Heart left ventricle (tissue), 16 donors: Measurements from ENCODE around the gene PGGHG. TPM values are rescaled to one million over a fixed set of nuclear protein-coding genes. Genes with fewer than 3 reads are reported as not detected.
A peak's percentile ranks its signal among the peaks of the same experiment; 100 is the strongest.

Experiments
- ATAC-seq, 4 donors: fragments of 200-7000 bp; cut with Tn5 transposase; one replicate each; pipeline ENCODE4 v1.9.1; 2020 to 2022; ENCODE audit warnings: moderate library complexity in 4 of 4, mild to moderate bottlenecking in 3 of 4, moderate number of reproducible peaks in 1 of 4
- DNase-seq, 5 donors: peaks; one replicate each; pipeline ENCODE4 v3.0.0-alpha.2; 2020
- H3K27ac ChIP-seq, 12 donors: fragments of 200-600 bp; sonication (generic) in 4 of 12; one replicate each; pipeline versions ENCODE4 v1.5.0 to v1.8.0; 2016 to 2022; ENCODE audit warnings: mild to moderate bottlenecking in 2 of 12
- H3K27me3 ChIP-seq, 9 donors: fragments of 200-600 bp; sonication (generic) in 2 of 9; one replicate each; pipeline versions ENCODE4 v1.5.1 to v1.8.0; 2016 to 2022; ENCODE audit warnings: mild to moderate bottlenecking in 3 of 9
- H3K36me3 ChIP-seq, 9 donors: fragments of 200-600 bp; sonication (generic) in 2 of 9; one replicate each; pipeline versions ENCODE4 v1.5.0 to v1.8.0; 2018 to 2022; ENCODE audit warnings: mild to moderate bottlenecking in 2 of 9
- H3K4me1 ChIP-seq, 12 donors: fragments of 200-600 bp; sonication (generic) in 4 of 12; one replicate each; pipeline versions ENCODE4 v1.5.0 to v1.8.0; 2016 to 2022; ENCODE audit warnings: mild to moderate bottlenecking in 3 of 12
- H3K4me3 ChIP-seq, 12 donors: fragments of 200-600 bp; sonication (generic) in 4 of 12; one replicate each; pipeline versions ENCODE4 v1.5.0 to v1.8.0; 2017 to 2022; ENCODE audit warnings: mild to moderate bottlenecking in 9 of 12, moderate library complexity in 4 of 12
- H3K9me3 ChIP-seq, 12 donors: fragments of 200-600 bp; sonication (generic) in 4 of 12; one replicate each; pipeline versions ENCODE4 v1.5.0 to v1.8.0; 2016 to 2022; ENCODE audit warnings: mild to moderate bottlenecking in 1 of 12
- POLR2A ChIP-seq, 2 donors: fragments of 450-650 bp; IDR thresholded peaks; one replicate each; pipeline ENCODE4 v1.6.1; 2017; ENCODE audit warnings: antibody characterized with exemption in 2 of 2, mild to moderate bottlenecking in 2 of 2, moderate library complexity in 2 of 2
- WGBS, 4 donors: extraction: QIAGEN DNeasy Blood & Tissue Kit in 2 of 4; methylation state at CpG; one replicate each; pipeline versions ENCODE4 v1.1.5 to v1.1.7; 2013 to 2018; 5-methylcytosine and 5-hydroxymethylcytosine counted together
- intact Hi-C, 10 donors: fragments of 100-400 bp; cut with DNase I; formaldehyde crosslinking; loops; one replicate each; pipeline versions ENCODE4 v1.11.1 to v1.14.2; 2022
- polyA plus RNA-seq, 2 donors: library from polyadenylated mRNA; stranded (reverse); fragments of 200-250 nt; gene quantifications; one replicate each; pipeline ENCODE4 v1.2.3, GENCODE V29; 2013
- total RNA-seq, 9 donors: library from RNA; depleted of rRNA in 2 of 9; stranded (reverse); fragments of >200 nt in 2 of 9; fragmentation: NEBNext Ultra II Directional in 3 of 9; extraction: Animal tissue kit (Norgen Biotek cat#: 25700) in 3 of 9; gene quantifications; one replicate each; pipeline versions ENCODE4 v1.1.0 to v1.2.4, GENCODE V29; 2016 to 2023
- TF ChIP-seq, protein P1 (sequence below), 12 donors: fragments of 200-600 bp; sonication (generic) in 4 of 12; IDR thresholded peaks; one replicate each; pipeline versions ENCODE4 v1.5.0 to v1.8.0; 2018 to 2022; ENCODE audit warnings: antibody characterized with exemption in 12 of 12, mild to moderate bottlenecking in 5 of 12
- donor health status: ischemic (EF 13 %, LVEDD 7.1; RV severe dilation, severe dysfunction).
- donor health status: healthy with polysubstance abuse.
- donor health status: DM: no; HTN: yes; CAD: no.
- donor health status: DM: no; HTN: no; CAD: no.
- donor health status: ischemic (EF 25% LVEDD 6.9; RV normal size, moderate dysfunction).
- donor health status: ischemic (EF 25% LVEDD 5.7; RV mildly dilated, moderate dysfunction).
- donor health status: healthy.
- donor health status: DM: yes; HTN: yes; CAD: no.
- donor health status: ischemic (EF 35%, LVEDD 5.7; RV mildly dilated, moderate dysfunction).
- donor health status: nonischemic (EF 11% LVEDD 7.7; RV severe dilation, severe dysfunction).
- donor health status: DM: yes; HTN: yes; CAD: no.
- donor health status: PGD.
- donor health status: ischemic (EF 29% LVEDD 5.4; RV normal size, mild dysfunction).
- donor health status: nonischemic (EF 23%, LVEDD 6.1; RV moderate dilation, normal function).

The PGGHG gene
- total and polyA plus RNA-seq, 11 donors: 4.5 to 15.7 (median 6.4) TPM

DNA sequence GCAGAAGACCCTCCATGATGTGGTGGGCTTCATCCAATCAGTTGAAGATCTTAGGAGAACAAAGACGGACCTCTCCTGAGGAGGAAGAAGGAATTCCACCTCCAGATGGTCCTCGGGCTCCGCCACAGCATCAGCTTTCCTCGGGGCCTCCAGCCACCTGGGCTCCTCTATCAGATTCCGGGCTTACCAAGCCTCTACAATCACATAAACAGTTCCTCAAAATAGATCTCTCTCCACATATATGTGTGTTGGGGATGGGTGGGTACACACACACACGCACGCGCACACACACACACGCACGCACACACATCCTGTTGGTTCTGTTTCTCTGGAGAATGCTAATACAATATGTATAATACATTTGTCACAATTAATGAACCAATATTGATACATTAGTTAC, 29.5 kb upstream of the PGGHG start:
- H3K4me3 ChIP-seq: no peak overlapping the region
- WGBS, 4 donors: 69 to 80% (median 76%) methylated on average over 10 of the region's 10 CpGs
- DNase-seq (no peak), ATAC-seq (no peak)
- TF ChIP-seq, protein P1, sequence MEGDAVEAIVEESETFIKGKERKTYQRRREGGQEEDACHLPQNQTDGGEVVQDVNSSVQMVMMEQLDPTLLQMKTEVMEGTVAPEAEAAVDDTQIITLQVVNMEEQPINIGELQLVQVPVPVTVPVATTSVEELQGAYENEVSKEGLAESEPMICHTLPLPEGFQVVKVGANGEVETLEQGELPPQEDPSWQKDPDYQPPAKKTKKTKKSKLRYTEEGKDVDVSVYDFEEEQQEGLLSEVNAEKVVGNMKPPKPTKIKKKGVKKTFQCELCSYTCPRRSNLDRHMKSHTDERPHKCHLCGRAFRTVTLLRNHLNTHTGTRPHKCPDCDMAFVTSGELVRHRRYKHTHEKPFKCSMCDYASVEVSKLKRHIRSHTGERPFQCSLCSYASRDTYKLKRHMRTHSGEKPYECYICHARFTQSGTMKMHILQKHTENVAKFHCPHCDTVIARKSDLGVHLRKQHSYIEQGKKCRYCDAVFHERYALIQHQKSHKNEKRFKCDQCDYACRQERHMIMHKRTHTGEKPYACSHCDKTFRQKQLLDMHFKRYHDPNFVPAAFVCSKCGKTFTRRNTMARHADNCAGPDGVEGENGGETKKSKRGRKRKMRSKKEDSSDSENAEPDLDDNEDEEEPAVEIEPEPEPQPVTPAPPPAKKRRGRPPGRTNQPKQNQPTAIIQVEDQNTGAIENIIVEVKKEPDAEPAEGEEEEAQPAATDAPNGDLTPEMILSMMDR (IDR thresholded peaks at IDR 0.05): no peak
- no peak for TF ChIP-seq POLR2A (IDR thresholded peaks at IDR 0.05)
- intact Hi-C loops: loop anchor here in 1 of 10 donors (10.0 kb wide), 1 partner anchor 115 kb away; no protein-coding TSS in a partner anchor
- H3K27me3 ChIP-seq: peaks cover 0 to 17% (median 0%) of the 10 kb centered on the region in 9 donors
- H3K36me3 ChIP-seq: no peaks in the 10 kb centered on the region
- H3K9me3 ChIP-seq: peaks cover 0 to 3% (median 0%) of the 10 kb centered on the region in 12 donors
- no peaks in the 10 kb centered on the region for H3K4me1 ChIP-seq
- no peak overlapping the region for H3K27ac ChIP-seq

DNA sequence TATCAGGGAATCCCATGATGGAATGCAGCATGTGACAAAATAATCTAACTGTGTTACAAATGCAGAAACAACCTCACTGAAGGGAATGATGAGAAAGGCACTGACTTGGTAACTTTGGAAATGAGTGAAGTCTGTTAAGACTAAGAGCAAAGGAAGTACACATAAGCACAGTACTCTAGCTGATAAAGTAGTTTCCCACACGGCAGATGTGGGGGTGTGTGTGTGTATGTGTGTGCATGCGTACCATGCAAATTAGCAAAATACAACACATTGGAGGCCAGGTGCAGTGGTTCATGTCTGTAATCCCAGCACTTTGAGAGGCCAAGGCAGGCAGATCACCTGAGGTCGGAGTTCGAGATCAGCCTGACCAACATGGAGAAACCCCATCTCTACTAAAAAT, 27.3 kb upstream of the PGGHG start:
- Histone ChIP-seq H3K4me3 (no peak overlapping the region), H3K4me1 (no peaks in the 10 kb centered on the region), H3K36me3 (no peaks in the 10 kb centered on the region), H3K27ac (no peak overlapping the region), H3K9me3 (peaks cover 0 to 11% (median 2%) of the 10 kb centered on the region in 12 donors), H3K27me3 (peaks cover 0 to 17% (median 0%) of the 10 kb centered on the region in 9 donors)
- no peak for TF ChIP-seq POLR2A (IDR thresholded peaks at IDR 0.05)
- TF ChIP-seq, protein P1 (IDR thresholded peaks at IDR 0.05): no peak
- WGBS, 4 donors: 84 to 92% (median 87%) methylated on average over 4 of the region's 4 CpGs
- intact Hi-C loops: no loop called here
- ATAC-seq (no peak), DNase-seq (no peak)

DNA sequence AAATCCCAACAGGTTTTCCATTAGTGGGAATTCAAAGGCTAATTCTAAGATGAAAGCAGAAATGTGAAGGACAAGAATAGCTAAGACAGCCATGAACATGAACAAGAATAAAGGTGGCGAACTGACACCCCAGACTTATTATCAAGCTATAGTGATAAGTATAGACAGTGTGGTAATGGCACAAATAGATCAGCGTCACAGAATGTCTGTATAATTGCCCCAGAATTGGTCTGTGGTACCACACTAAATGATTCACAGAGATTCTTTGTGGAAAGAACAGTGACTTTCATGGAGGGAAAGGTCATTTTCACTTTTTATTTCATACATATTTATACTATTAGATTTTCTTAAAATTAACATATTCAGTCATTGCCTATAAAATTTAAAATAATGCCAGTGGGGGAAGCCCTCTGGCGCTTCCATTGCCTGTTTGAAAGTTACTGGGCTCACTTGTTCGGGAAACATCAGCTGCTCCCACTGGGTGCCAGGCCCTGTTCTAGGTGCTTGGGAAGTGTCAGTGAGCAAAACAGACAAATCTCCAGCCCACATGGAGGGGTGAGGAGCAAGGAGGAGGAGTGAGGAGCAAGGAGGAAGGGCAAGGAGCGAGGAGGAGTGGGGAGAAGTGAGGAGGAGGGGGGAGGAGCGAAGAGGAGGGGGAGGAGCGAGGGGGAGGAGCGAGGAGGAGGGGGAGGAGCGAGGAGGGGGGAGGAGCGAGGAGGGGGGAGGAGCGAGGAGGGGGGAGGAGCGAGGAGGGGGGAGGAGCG, 22.1 kb upstream of the PGGHG start:
- intact Hi-C loops: no loop called here
- DNase-seq (peak in 1 of 5 donors; percentile 30), ATAC-seq (peak in 1 of 4 donors; percentile 35)
- Histone ChIP-seq H3K4me1 (peaks cover 0 to 30% (median 0%) of the 10 kb centered on the region in 12 donors), H3K27ac (peak overlapping the region in 1 of 12 donors; percentile 9), H3K36me3 (no peaks in the 10 kb centered on the region), H3K27me3 (peaks cover 0 to 16% (median 0%) of the 10 kb centered on the region in 9 donors), H3K9me3 (peaks cover 0 to 11% (median 2%) of the 10 kb centered on the region in 12 donors), H3K4me3 (no peak overlapping the region)
- 80 to 92% (median 83%) methylated on average over 5 to 8 of the region's 13 CpGs for WGBS, 4 donors
- TF ChIP-seq, protein P1 (IDR thresholded peaks at IDR 0.05): no peak
- no peak for TF ChIP-seq POLR2A (IDR thresholded peaks at IDR 0.05)

DNA sequence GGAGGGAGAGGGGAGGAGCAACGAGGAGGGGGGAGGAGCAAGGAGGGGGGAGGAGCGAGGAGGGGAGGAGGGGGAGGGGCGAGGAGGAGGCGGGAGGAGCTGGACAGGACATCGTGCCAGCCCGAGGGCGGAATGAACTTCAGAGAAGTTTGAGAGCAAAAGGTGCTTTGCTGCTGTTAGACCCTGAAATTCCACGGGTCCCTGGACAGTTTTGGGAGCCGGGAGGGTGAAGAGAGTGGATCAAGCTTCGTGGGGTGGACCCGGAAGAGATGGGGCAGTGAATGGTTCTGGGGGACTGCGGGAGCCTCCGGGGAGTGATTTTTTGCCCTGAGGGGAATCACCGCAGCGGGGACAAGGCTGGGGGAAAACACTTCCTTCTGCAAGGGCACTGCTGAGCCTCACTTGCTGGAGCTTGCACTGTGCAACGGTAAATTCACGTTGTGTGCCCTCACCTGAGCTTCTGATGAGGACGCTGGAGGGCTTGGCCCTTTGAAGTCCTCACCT, 21.4 kb upstream of the PGGHG start:
- ATAC-seq (peak in 3 of 4 donors; percentile 49 to 60 (median 52)), DNase-seq (peak; percentile 39 to 82 (median 56))
- Histone ChIP-seq H3K27ac (peak overlapping the region in 9 of 12 donors; percentile 23 to 90 (median 52)), H3K27me3 (peaks cover 0 to 20% (median 0%) of the 10 kb centered on the region in 9 donors), H3K36me3 (no peaks in the 10 kb centered on the region), H3K4me3 (peak overlapping the region in 9 of 12 donors; percentile 20 to 55 (median 30)), H3K4me1 (peaks cover 0 to 30% (median 0%) of the 10 kb centered on the region in 12 donors), H3K9me3 (peaks cover 0 to 11% (median 2%) of the 10 kb centered on the region in 12 donors)
- TF ChIP-seq, protein P1 (IDR thresholded peaks at IDR 0.05): no peak
- TF ChIP-seq POLR2A (IDR thresholded peaks at IDR 0.05): no peak
- WGBS, 4 donors: 61 to 73% (median 70%) methylated on average over 13 to 17 of the region's 18 CpGs
- intact Hi-C loops: no loop called here
